Anterior cingulate cortex (tissue), 58 donors: Measurements from ENCODE around the gene DDX39B.
"Not testable (repeated sequence)": the region's sequence is repeated elsewhere in the genome, so short reads cannot be mapped to it uniquely, and the experiment has no call there.

Experiments
- DNase-seq, 58 donors: peaks; one replicate each; lab custom pipeline; 2025; lab: John Stamatoyannopoulos, UW

The DDX39B gene

DNA sequence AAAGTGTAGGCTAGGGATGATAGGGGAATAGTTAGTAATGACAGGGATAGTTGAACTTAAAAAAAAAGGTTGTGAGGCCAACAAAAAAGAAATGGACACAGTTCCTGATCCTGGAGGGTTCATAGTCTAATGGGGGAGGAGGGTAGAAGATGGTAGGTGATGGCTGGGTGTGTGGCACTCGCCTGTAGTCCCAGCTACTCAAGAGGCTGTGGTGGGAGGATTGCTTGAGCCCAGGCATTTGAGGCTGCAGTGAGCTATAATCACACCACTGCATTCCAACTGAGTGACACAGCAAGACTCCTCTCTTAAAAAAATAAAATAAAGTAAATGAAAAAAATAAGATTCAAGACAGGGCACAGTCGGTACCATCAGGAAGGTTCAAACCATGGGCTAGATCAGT lies 46.2 kb downstream of the DDX39B start:
- no peak for DNase-seq

DNA sequence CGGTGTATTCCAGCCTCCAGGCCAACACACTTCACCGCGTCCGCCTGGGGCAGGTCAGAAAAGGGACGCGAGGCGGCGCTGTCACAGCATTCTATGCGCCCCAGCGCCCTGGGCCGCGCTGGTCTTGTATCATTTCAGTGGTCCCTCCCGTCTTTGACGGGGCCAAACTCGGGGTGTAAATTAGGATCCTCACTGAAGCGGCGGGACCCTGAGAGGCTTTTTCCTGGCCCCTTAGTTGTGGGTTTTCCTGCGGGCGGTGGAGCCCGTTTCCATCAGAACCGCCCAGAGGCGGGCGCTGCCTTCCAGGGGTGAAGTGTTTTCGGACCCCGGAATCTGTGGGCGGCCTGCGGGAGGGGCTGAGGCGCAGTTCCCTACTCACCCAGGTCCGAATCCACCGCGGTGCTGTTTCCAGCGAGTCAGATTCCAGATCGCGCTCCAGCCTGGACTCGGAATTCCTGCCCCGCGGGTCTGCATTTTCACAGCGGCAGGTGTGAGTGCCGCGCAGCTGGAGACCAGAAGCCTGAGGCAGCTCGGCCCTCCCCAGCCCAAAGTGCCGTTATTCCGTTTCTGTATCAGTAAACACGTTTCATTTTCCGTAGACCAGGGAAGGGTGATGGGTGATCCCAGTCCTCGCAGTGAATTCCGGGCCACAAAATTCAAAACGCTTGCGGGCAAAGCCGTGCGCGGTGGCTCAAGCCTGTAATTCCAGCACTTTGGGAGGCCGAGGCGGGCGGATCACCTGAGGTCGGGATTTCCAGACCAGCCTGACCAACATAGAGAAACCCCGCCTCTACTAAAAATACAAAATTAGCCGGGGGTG lies 47.7 kb downstream of the DDX39B start:
- DNase-seq: peak in 43 of 58 donors; percentile 5 to 66 (median 26)

DNA sequence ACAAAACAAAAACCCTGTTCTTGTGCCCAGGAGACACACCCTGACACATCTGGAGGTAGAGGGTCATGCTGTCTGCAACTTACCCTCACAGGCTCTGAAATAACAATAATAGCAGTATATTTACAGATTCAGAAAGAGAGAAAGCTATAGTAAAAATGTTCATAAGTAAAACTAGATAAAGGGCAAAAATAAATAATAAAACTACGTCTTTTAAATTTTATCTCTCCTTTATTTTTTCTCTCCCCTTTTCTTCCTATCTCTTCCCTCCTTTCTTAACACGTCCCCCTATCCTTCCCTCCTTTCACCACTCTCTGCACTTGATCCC lies 48.3 kb downstream of the DDX39B start:
- not testable (repeated sequence) for DNase-seq

DNA sequence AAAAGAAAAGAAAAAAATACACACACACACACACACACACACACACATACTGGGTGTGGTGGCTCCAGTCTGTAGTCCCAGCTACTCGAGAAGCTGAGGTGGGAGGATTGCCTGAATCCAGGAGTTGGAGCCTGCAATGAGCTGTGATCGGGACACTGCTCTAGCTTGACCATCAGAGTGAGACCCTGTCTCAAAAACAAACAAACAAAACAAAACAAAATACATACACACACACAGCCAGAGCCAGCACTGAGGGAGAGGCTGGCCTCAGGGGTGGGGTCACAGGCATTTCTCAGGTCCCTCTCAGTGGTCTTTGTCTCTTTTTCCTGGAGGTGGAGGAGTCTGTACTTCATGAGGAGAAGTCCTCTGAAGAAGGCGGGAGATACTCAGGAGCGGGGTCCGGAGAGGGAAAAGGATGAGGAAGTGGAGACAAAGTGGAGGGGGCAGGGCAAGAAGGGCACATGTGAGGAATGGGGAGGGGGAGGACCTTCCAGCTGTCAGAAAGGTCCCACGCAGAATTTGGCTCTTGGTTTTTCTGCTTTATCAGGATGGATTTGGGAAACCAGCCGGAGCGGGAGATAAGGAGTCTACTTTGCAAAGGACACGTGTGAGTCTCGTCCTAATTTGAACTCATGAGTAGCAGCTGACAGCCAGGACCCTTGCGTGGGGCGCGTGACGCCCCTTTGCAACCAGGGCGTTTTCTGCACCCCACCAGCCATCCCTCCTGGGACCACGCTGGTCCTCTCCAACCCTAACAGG lies 51.5 kb downstream of the DDX39B start:
- no peak for DNase-seq

DNA sequence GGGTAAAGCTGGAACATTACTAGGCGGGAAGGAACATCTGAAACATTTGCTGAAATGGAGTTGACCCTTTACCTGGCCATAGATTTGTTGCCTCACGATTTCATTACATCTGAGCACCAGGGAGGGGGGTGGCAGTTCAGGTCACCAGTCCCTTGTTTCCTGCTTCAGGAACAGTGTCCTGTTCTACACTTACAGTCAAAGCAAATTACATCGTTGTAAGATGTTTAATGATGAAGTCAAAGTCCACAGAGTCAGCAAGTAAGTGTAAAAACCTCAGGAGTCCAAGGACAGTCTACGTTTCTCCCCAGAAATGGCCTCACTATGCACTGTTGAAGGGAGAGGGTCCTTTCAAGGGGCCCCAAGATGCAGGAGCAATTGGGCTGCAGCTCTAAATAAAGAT lies 52.7 kb downstream of the DDX39B start:
- DNase-seq: no peak

DNA sequence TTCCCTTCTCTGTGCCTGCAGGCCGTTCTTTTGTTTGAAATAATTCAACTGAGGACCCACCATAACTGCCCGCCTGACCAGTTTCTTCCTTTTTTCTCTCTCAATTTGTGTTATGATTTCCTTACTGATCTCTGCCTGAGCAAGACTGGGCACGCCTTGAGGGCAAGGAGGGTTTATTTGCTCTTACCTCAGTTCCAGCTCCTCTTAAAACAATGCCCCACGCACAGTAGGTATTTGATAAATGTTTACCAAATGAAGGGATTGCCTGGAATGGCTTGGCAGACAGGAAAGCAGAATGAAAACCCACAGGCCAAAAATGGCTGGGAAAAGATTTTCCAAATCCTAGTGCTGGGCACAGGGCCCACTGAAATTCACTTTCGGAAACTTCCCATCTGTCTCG lies 54.1 kb downstream of the DDX39B start:
- not testable (repeated sequence) for DNase-seq

DNA sequence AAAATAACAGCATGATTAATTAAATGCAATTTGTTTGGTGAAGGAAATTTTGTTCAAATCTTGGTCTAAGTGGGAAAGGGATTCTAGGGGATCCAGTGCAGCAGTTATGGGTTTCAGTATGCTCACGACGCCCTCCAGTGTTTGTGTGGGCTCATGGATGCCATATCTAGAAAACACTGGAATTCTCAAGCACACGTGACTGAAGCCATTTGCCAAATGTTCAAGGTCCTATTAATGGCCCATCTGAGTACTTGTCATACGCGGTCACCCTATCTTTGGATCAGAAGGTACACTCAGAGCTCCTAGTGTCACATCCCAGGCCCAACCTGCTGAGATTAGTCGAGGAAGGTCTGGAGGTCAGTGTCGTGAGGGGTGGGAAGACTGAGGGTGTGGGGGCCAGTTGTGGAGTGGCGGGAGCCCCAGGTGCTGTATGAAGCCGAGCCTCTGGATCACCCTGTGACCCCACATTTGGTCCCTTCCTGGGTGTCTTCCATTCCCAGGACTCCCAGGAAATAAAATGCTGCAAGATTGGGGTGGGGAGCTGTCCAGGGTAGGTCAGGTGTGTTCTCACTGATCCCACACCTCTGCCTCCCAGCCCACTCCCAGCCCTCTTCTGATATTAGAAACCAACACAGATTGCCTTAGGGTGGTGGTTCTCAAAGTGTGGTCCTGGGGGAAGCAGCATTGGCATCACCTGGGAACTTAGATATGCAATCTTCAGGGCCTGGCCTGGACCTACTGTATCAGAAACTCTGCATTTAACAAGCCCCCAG lies 55.6 kb downstream of the DDX39B start:
- not testable (repeated sequence) for DNase-seq

DNA sequence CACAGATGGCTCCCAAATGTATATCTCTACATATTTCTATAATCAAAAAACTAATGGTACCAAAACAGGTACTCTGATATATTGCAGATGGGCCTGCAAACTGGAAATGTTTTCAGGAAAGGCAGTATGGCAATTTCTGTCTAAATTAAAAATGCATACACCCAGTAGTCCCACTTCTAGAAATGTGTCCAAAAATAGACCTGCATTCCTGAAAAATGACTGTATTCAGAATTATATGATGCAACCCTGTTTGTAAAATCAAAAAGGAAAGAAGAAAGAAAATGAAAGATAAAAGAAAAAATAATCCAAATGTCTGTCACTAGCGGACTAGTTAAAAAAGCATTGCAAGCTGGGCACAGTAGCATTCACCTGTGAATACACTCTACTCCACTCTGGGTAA lies 56.7 kb downstream of the DDX39B start:
- no peak for DNase-seq

DNA sequence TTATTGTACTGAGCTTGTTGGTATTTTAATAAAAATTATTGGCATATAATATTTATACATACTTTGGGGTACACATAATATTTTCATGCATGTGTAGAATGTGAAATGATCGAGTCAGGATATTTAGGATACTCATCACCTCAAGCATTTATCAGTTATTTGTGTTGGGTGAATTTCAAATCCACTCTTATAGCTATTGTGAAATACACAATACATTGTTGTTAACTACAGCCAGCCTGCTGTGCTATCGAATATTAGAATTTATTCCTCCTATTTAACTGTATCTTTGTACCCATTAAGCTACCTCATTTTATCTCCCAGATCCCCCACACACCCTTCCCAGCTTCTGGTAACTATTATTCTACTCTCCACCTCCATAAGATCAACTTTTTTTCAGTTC lies 58.4 kb downstream of the DDX39B start:
- no peak for DNase-seq

DNA sequence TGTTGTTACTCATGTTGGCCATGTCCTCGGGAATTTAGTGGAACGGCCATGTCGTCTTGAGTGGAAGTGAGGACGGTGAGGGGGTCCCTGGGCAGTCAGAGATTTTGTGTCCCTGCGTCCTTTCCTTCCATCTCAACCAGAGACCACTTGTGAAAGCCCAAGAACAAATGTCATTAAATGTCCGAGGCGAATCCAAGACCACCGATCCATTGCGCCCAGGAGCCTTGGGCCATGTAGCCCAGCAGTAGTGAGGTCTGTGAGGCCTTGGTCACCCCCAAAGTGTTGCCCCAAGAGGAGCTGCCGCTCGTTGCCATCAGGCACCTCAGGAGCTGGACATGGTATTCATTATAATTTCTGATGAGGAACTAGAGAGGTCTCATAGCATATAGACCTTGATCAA lies 61.2 kb downstream of the DDX39B start:
- DNase-seq: no peak
